ENCODE data around the gene KIF21A.

Gene KIF21A

GRCh38 chr12:39483042-39483441 lies 40.1 kb upstream of the KIF21A start:
- no peak for TF ChIP-seq CEBPB (IDR thresholded peaks at IDR 0.05)
- no peak for TF ChIP-seq REST (IDR thresholded peaks at IDR 0.05; ENCODE audit: low read depth)
- TF ChIP-seq TEAD4 (IDR thresholded peaks at IDR 0.05): no peak
- TF ChIP-seq TAF1 (IDR thresholded peaks at IDR 0.05; ENCODE audit: low read depth): no peak
- no peak for TF ChIP-seq MAX (IDR thresholded peaks at IDR 0.05)
- TF ChIP-seq CREB1 (IDR thresholded peaks at IDR 0.05; ENCODE audit: low read depth): no peak
- TF ChIP-seq EGR1 (IDR thresholded peaks at IDR 0.05): no peak
- TF ChIP-seq EP300 (IDR thresholded peaks at IDR 0.05; ENCODE audit: borderline replicate concordance): no peak
- no peak for TF ChIP-seq YY1 (IDR thresholded peaks at IDR 0.05; ENCODE audit: low read depth)
- no peak for TF ChIP-seq FOXM1 (IDR thresholded peaks at IDR 0.05; ENCODE audit: borderline replicate concordance, low read depth)
- TF ChIP-seq ZBTB7A (IDR thresholded peaks at IDR 0.05; ENCODE audit: low read depth): no peak
- no peak for TF ChIP-seq RAD21 (IDR thresholded peaks at IDR 0.05; ENCODE audit: low read depth)
- no peak for TF ChIP-seq USF1 (IDR thresholded peaks at IDR 0.05)
- TF ChIP-seq TCF12 (IDR thresholded peaks at IDR 0.05; ENCODE audit: low read depth): no peak
- no peak for TF ChIP-seq NFIC (IDR thresholded peaks at IDR 0.05)

GRCh38 chr12:39476894-39477293 lies 34.0 kb upstream of the KIF21A start:
- TF ChIP-seq USF1 (IDR thresholded peaks at IDR 0.05) (no peak), EGR1 (IDR thresholded peaks at IDR 0.05) (no peak)

- TF ChIP-seq REST (IDR thresholded peaks at IDR 0.05; ENCODE audit: low read depth) (no peak), TAF1 (IDR thresholded peaks at IDR 0.05; ENCODE audit: low read depth) (no peak), RAD21 (IDR thresholded peaks at IDR 0.05; ENCODE audit: low read depth) (no peak; the same call in 1 of the 2 replicates), TCF12 (IDR thresholded peaks at IDR 0.05; ENCODE audit: low read depth) (no peak), CEBPB (IDR thresholded peaks at IDR 0.05) (no peak), TEAD4 (IDR thresholded peaks at IDR 0.05) (no peak)
Measured at GRCh38 chr12:39476121-39476520, 33.2 kb upstream of the KIF21A start.

- TF ChIP-seq ZBTB7A (IDR thresholded peaks at IDR 0.05; ENCODE audit: low read depth) (no peak), TCF12 (IDR thresholded peaks at IDR 0.05; ENCODE audit: low read depth) (no peak), CEBPB (IDR thresholded peaks at IDR 0.05) (no peak), TAF1 (IDR thresholded peaks at IDR 0.05; ENCODE audit: low read depth) (no peak), FOXM1 (IDR thresholded peaks at IDR 0.05; ENCODE audit: borderline replicate concordance, low read depth) (no peak), USF1 (IDR thresholded peaks at IDR 0.05) (no peak), REST (IDR thresholded peaks at IDR 0.05; ENCODE audit: low read depth) (no peak), RAD21 (IDR thresholded peaks at IDR 0.05; ENCODE audit: low read depth) (no peak), CREB1 (IDR thresholded peaks at IDR 0.05; ENCODE audit: low read depth) (no peak), TEAD4 (IDR thresholded peaks at IDR 0.05) (no peak), EP300 (IDR thresholded peaks at IDR 0.05; ENCODE audit: borderline replicate concordance) (no peak), YY1 (IDR thresholded peaks at IDR 0.05; ENCODE audit: low read depth) (no peak), EGR1 (IDR thresholded peaks at IDR 0.05) (no peak), MAX (IDR thresholded peaks at IDR 0.05) (no peak)
Measured at GRCh38 chr12:39467432-39467870, 24.5 kb upstream of the KIF21A start.

Measured in Ishikawa (cell line).